ENCODE data around the gene NPB. TPM values are rescaled to one million over a fixed set of nuclear protein-coding genes. Genes with fewer than 3 reads are reported as not detected.

NPB gene
- total and polyA plus RNA-seq, 2 of the 8 experiments (the other 6 are each of a cell fraction or from before 2014, with no cell fraction given), result 1.5 to 2.5 TPM

GRCh38 chr17:81858170-81858966 is 43.7 kb upstream of the NPB start:
- Histone ChIP-seq H3K36me3 (ENCODE audit: control insufficient read depth in 2 of 4, insufficient read depth in 4 of 4, low read length in 3 of 4) (peaks cover 19 to 41% (median 28%) of the 10 kb centered on the region in 4 experiments; a peak in 7 of 8 replicates), H4K8ac (ENCODE audit: extremely low read depth, insufficient read depth, low read length) (peak overlapping the region; percentile 73; the same call in 1 of the 2 replicates), H3K27ac (ENCODE audit: low read depth, low read length) (no peak overlapping the region), H3K23ac (ENCODE audit: insufficient read length) (no peak overlapping the region), H3K79me1 (ENCODE audit: low read depth, low read length) (peaks cover 17% of the 10 kb centered on the region), H3K4me1 (replicated peaks in 1 of 4; ENCODE audit: control insufficient read depth in 3 of 4, insufficient read depth in 4 of 4, low read length in 3 of 4) (peaks cover 0 to 5% (median 5%) of the 10 kb centered on the region in 4 experiments; a peak in 5 of 7 replicates), H3K4me2 (ENCODE audit: insufficient read depth in 1 of 2, low read depth in 2 of 2, low read length in 2 of 2) (peak overlapping the region; percentile 79 to 92; a peak in 2 of 4 replicates), H3K9ac (replicated peaks in 1 of 4; ENCODE audit: extremely low read depth in 1 of 4, low read depth in 3 of 4, low read length in 3 of 4) (0 out of 7 replicates have a peak overlapping the region, but pooled peaks of 1 of the 4 experiments have one; percentile 4), H2AFZ (ENCODE audit: low read length) (no peak overlapping the region), H3K4ac (replicated peaks; ENCODE audit: insufficient read length, low read depth, low read length) (no peak overlapping the region), H2BK120ac (replicated peaks; ENCODE audit: low read depth, low read length) (no peak overlapping the region), H4K91ac (replicated peaks; ENCODE audit: insufficient read length, low read length) (peak overlapping the region; percentile 56), H4K5ac (ENCODE audit: insufficient read length, low read depth, low read length) (no peak overlapping the region), H3K79me2 (ENCODE audit: control insufficient read depth in 1 of 2, insufficient read depth in 2 of 2, low read length in 2 of 2) (peaks cover 13 to 44% of the 10 kb centered on the region in 2 experiments), H2BK5ac (ENCODE audit: low read depth, low read length) (no peak overlapping the region), H3K23me2 (ENCODE audit: low read depth, low read length) (peaks cover 8% of the 10 kb centered on the region), H3K18ac (ENCODE audit: extremely low read depth, low read length) (no peak overlapping the region), H3K56ac (replicated peaks; ENCODE audit: insufficient read length, low read depth, low read length) (no peak overlapping the region), H3K4me3 (ENCODE audit: extremely low read depth in 1 of 4, insufficient read depth in 2 of 4, low read depth in 3 of 4, low read length in 4 of 4) (peak overlapping the region in 1 of 4 experiments; percentile 80; a peak in 1 of 8 replicates), H3K27me3 (replicated peaks in 1 of 4; ENCODE audit: control insufficient read depth in 3 of 4, extremely low read depth in 1 of 4, insufficient read depth in 3 of 4, low read length in 3 of 4) (no peaks in the 10 kb centered on the region; a peak in 1 of 7 replicates), H3K9me3 (ENCODE audit: insufficient read depth in 2 of 2, low read depth in 1 of 2, low read length in 1 of 2) (no peaks in the 10 kb centered on the region), H2AK5ac (ENCODE audit: low read depth, low read length) (no peak overlapping the region), H2BK20ac (ENCODE audit: low read length) (no peak overlapping the region), H3K14ac (ENCODE audit: insufficient read length) (no peak overlapping the region), H2BK12ac (ENCODE audit: low read depth, low read length) (no peak overlapping the region), H4K20me1 (replicated peaks in 1 of 2; ENCODE audit: control insufficient read depth in 1 of 2, insufficient read depth in 2 of 2, low read length in 2 of 2) (peaks cover 7 to 20% of the 10 kb centered on the region in 2 experiments), H2BK15ac (ENCODE audit: low read length) (no peak overlapping the region)
- ChIA-PET CTCF (ENCODE audit: partially characterized antibody) (interaction anchor here (0.8 to 2.7 kb wide), 4 partner anchors 11 to 123 kb away, joined by 3 to 18 read pairs (median 6); no protein-coding TSS in a partner anchor), POLR2A (ENCODE audit: partially characterized antibody) (interaction anchor here (0.9 to 3.6 kb wide), 6 partner anchors 8 to 144 kb away, joined by 3 to 17 read pairs (median 4); partner anchors contain the start of genes ARHGDIA and PPP1R27)
- FAIRE-seq, result no peak
- WGBS, 2 experiments (ENCODE audit: extremely low coverage in 1 of 2, insufficient coverage in 1 of 2, insufficient read length in 1 of 2, insufficient replicate concordance in 2 of 2, low coverage in 1 of 2, low lambda C conversion rate in 2 of 2, missing lambda C conversion rate in 1 of 2), result 89% methylated on average over 20 of the region's 30 CpGs; no CpG with 5 or more reads in 1 of the 2 experiments
- no peak for DNase-seq (ENCODE audit: low read depth in 1 of 2, low spot score in 2 of 2)
- TF ChIP-seq RNF2 (IDR thresholded peaks at IDR 0.05; ENCODE audit: borderline replicate concordance, low read depth, low read length, missing control alignments, poor library complexity, severe bottlenecking), result no peak
- no peak for TF ChIP-seq CTBP2 (IDR thresholded peaks at IDR 0.05; ENCODE audit: borderline replicate concordance, insufficient read depth, insufficient read length, low read length)
- TF ChIP-seq MAFK (IDR thresholded peaks at IDR 0.05; ENCODE audit: low read depth, low read length), result no peak
- TF ChIP-seq SAP30 (IDR thresholded peaks at IDR 0.05; ENCODE audit: insufficient read depth, insufficient replicate concordance, low read length), result no peak
- no peak for TF ChIP-seq SIRT6 (IDR thresholded peaks at IDR 0.05; ENCODE audit: low read length)
- TF ChIP-seq ASH2L (IDR thresholded peaks at IDR 0.05; ENCODE audit: low read length), result no peak
- no peak for TF ChIP-seq SRF (IDR thresholded peaks at IDR 0.05; ENCODE audit: low read depth, low read length)
- no peak for TF ChIP-seq TAF7 (optimal IDR thresholded peaks at IDR 0.05; ENCODE audit: borderline replicate concordance, low read depth, low read length)
- TF ChIP-seq NANOG (IDR thresholded peaks at IDR 0.05; ENCODE audit: insufficient read depth, low read depth, low read length, poor library complexity, severe bottlenecking), result no peak
- TF ChIP-seq SUZ12 (IDR thresholded peaks at IDR 0.05; ENCODE audit: low read length), result no peak
